ENCODE results near the gene TMC7. TPM values are rescaled to one million over a fixed set of nuclear protein-coding genes. Genes with fewer than 3 reads are reported as not detected.

Gene TMC7
- 3.4 and 5.3 TPM in 2 replicates for total RNA-seq

GRCh38 chr16:18983565-18984434 lies at the start of gene TMC7:
TSS of gene TMC7 (plus strand) at chr16:18983934. CDS start at chr16:18984064, 130 bp downstream.

GRCh38 chr16:19067349-19068236 lies 83.9 kb downstream of the TMC7 start, which contains the start of gene COQ7:
TSS of gene COQ7 (plus strand) at chr16:19067614. CDS start at chr16:19067665, 51 bp downstream.

Other genes with a start within 250 kb of the TMC7 start
- gene RPS15A, start 193.6 kb upstream of the TMC7 start, total RNA-seq: 2,909 and 3,577 TPM in 2 replicates
- 230 and 306 TPM in 2 replicates for gene ARL6IP1, start 182.4 kb upstream of the TMC7 start, total RNA-seq
- 74.9 and 94.6 TPM in 2 replicates for gene SMG1, start 57.5 kb upstream of the TMC7 start, total RNA-seq
- 9.0 and 13.5 TPM in 2 replicates for gene COQ7, start 83.7 kb downstream of the TMC7 start, total RNA-seq
- 27.5 and 37.1 TPM in 2 replicates for gene ITPRIPL2, start 130.0 kb downstream of the TMC7 start, total RNA-seq
- 1.7 and 6.3 TPM in 2 replicates for gene SYT17, start 184.3 kb downstream of the TMC7 start, total RNA-seq

Data from tracheal epithelial cell (primary cell).